HEK293 (cell line): ENCODE data around the gene JAKMIP1.

Source experiments
- CTCF ChIP-seq: fragments of 450-650 bp; formaldehyde crosslinking; IDR thresholded peaks from 2 replicates; pipeline ENCODE4 v1.5.1; 2016; ENCODE audit warnings: missing biosample characterization, missing genetic modification characterization
- EGR2 ChIP-seq: fragments of 450-650 bp; formaldehyde crosslinking; IDR thresholded peaks from 2 replicates; pipeline ENCODE4 v1.5.1; 2016; ENCODE audit warnings: low read depth, missing biosample characterization, missing genetic modification characterization
- HOXA7 ChIP-seq: sonication (generic); formaldehyde crosslinking; IDR thresholded peaks from 2 replicates; pipeline ENCODE4 v1.8.1; 2022; ENCODE audit warnings: missing genetic modification reagents, borderline replicate concordance
- REST ChIP-seq: fragments of 450-650 bp; formaldehyde crosslinking; IDR thresholded peaks from 2 replicates; pipeline ENCODE4 v1.5.1; 2016; ENCODE audit warnings: missing biosample characterization, missing genetic modification characterization
- WT1 ChIP-seq: fragments of 450-650 bp; formaldehyde crosslinking; IDR thresholded peaks from 2 replicates; pipeline ENCODE4 v1.5.1; 2016; ENCODE audit warnings: missing biosample characterization, missing genetic modification characterization
- ZIC2 ChIP-seq: fragments of 450-650 bp; formaldehyde crosslinking; IDR thresholded peaks from 2 replicates; pipeline ENCODE4 v1.5.1; 2016; ENCODE audit warnings: missing biosample characterization, missing genetic modification characterization
- ZNF658 ChIP-seq: fragments of 450-650 bp; formaldehyde crosslinking; IDR thresholded peaks from 2 replicates; pipeline ENCODE4; 2016; ENCODE audit warnings: missing biosample characterization, missing genetic modification characterization
- ZNF837 ChIP-seq: fragments of 450-650 bp; formaldehyde crosslinking; IDR thresholded peaks from 2 replicates; pipeline ENCODE4 v1.5.1; 2016; ENCODE audit warnings: missing biosample characterization, missing genetic modification characterization

- TF ChIP-seq WT1 (tag by site-specific recombination), result no peak
- TF ChIP-seq HOXA7 (CRISPR knock-in tag), result no peak
- TF ChIP-seq CTCF (tag by site-specific recombination), result no peak
- TF ChIP-seq ZIC2, result no peak
- TF ChIP-seq EGR2 (tag by site-specific recombination), result no peak
- no peak for TF ChIP-seq ZNF837 (tag by site-specific recombination)
- no peak for TF ChIP-seq ZNF658
- no peak for TF ChIP-seq REST
Measured at GRCh38 chr4:6118201-6118600, 82.1 kb downstream of the JAKMIP1 start.
